Measurements from ENCODE around the gene PDPK1. TPM values are rescaled to one million over a fixed set of nuclear protein-coding genes. Genes with fewer than 3 reads are reported as not detected.
"Not testable (repeated sequence)": the region's sequence is repeated elsewhere in the genome, so short reads cannot be mapped to it uniquely, and the experiment has no call there.

PDPK1 gene
- total and polyA plus RNA-seq, 7 donors = 12.9 to 44.5 (median 32.6) TPM

GRCh38 chr16:2611499-2611862, 73.7 kb downstream of the PDPK1 start:
- peaks cover 6 to 9% of the 10 kb centered on the region in 2 donors for H3K36me3 ChIP-seq (ENCODE audit: insufficient read depth in 1 of 2, low read depth in 1 of 2)
- TF ChIP-seq CTCF (IDR thresholded peaks at IDR 0.05) = no peak
- ATAC-seq = no peak
- H3K9me3 ChIP-seq = no peaks in the 10 kb centered on the region
- H3K4me1 ChIP-seq = peaks cover 4% of the 10 kb centered on the region
- no peak for DNase-seq
- no peak overlapping the region for H3K27ac ChIP-seq
- no peak overlapping the region for H3K4me3 ChIP-seq
- WGBS, 3 donors = 95 to 97% (median 96%) methylated on average over 8 to 10 of the region's 12 CpGs
- intact Hi-C loops (cut with DNase I) = no loop called here
- H3K27me3 ChIP-seq (ENCODE audit: insufficient read depth in 3 of 3, low read length in 2 of 3) = no peaks in the 10 kb centered on the region

GRCh38 chr16:2611877-2612276, 74.1 kb downstream of the PDPK1 start:
- H3K36me3 ChIP-seq (ENCODE audit: insufficient read depth in 1 of 2, low read depth in 1 of 2); H3K27ac ChIP-seq; DNase-seq; H3K27me3 ChIP-seq (ENCODE audit: insufficient read depth in 3 of 3, low read length in 2 of 3); H3K9me3 ChIP-seq; H3K4me3 ChIP-seq; intact Hi-C loops (cut with DNase I); H3K4me1 ChIP-seq: not testable (repeated sequence)
- peak; percentile 19 to 60 (median 34) for ATAC-seq
- WGBS, 3 donors = 95 to 98% methylated on average over 5 of the region's 17 CpGs; no CpG with 5 or more reads in 1 of the 3 donors

- H3K4me1 ChIP-seq; H3K27me3 ChIP-seq (ENCODE audit: insufficient read depth in 3 of 3, low read length in 2 of 3); intact Hi-C loops (cut with DNase I); H3K36me3 ChIP-seq (ENCODE audit: insufficient read depth in 1 of 2, low read depth in 1 of 2); H3K27ac ChIP-seq; ATAC-seq; H3K4me3 ChIP-seq; DNase-seq; H3K9me3 ChIP-seq: not testable (repeated sequence)
- 89 to 95% (median 92%) methylated on average over 6 to 14 of the region's 19 CpGs for WGBS, 3 donors
These were observed 75.4 kb downstream of the PDPK1 start for GRCh38 chr16:2613251-2613650.

- Histone ChIP-seq H3K36me3 (ENCODE audit: insufficient read depth in 1 of 2, low read depth in 1 of 2) (peaks cover 6 to 9% of the 10 kb centered on the region in 2 donors), H3K4me1 (no peaks in the 10 kb centered on the region), H3K27me3 (ENCODE audit: insufficient read depth in 3 of 3, low read length in 2 of 3) (no peaks in the 10 kb centered on the region), H3K27ac (no peak overlapping the region), H3K9me3 (no peaks in the 10 kb centered on the region), H3K4me3 (no peak overlapping the region)
- DNase-seq (no peak), ATAC-seq (no peak)
- WGBS, 3 donors = 88 to 95% (median 89%) methylated on average over 14 to 15 of the region's 15 CpGs
- intact Hi-C loops (cut with DNase I) = no loop called here
- no peak for TF ChIP-seq CTCF (IDR thresholded peaks at IDR 0.05)
These were observed 77.0 kb downstream of the PDPK1 start for GRCh38 chr16:2614761-2615191.

- H3K27me3 ChIP-seq (ENCODE audit: insufficient read depth in 3 of 3, low read length in 2 of 3); H3K27ac ChIP-seq; H3K9me3 ChIP-seq; H3K4me3 ChIP-seq; intact Hi-C loops (cut with DNase I); H3K36me3 ChIP-seq (ENCODE audit: insufficient read depth in 1 of 2, low read depth in 1 of 2); H3K4me1 ChIP-seq; DNase-seq: not testable (repeated sequence)
- no CpG with 5 or more reads among the region's 20 CpGs for WGBS, 3 donors
- peak; percentile 18 to 32 (median 28) for ATAC-seq
These were observed 81.1 kb downstream of the PDPK1 start for GRCh38 chr16:2618964-2619363.

- DNase-seq; intact Hi-C loops (cut with DNase I); H3K4me1 ChIP-seq; H3K27me3 ChIP-seq (ENCODE audit: insufficient read depth in 3 of 3, low read length in 2 of 3); H3K27ac ChIP-seq; H3K36me3 ChIP-seq (ENCODE audit: insufficient read depth in 1 of 2, low read depth in 1 of 2); H3K4me3 ChIP-seq; H3K9me3 ChIP-seq: not testable (repeated sequence)
- WGBS, 3 donors = 67 to 79% (median 69%) methylated on average over 6 of the region's 12 CpGs
- ATAC-seq = peak; percentile 45 to 64 (median 60)
These were observed 81.8 kb downstream of the PDPK1 start for GRCh38 chr16:2619628-2620027.

GRCh38 chr16:2620870-2621269, 83.0 kb downstream of the PDPK1 start:
- H3K36me3 ChIP-seq (ENCODE audit: insufficient read depth in 1 of 2, low read depth in 1 of 2); intact Hi-C loops (cut with DNase I); H3K9me3 ChIP-seq; H3K4me1 ChIP-seq; H3K4me3 ChIP-seq; H3K27me3 ChIP-seq (ENCODE audit: insufficient read depth in 3 of 3, low read length in 2 of 3); H3K27ac ChIP-seq; DNase-seq: not testable (repeated sequence)
- 51% methylated on average over 6 of the region's 15 CpGs; no CpG with 5 or more reads in 2 of the 3 donors for WGBS, 3 donors
- ATAC-seq = peak in 1 of 4 donors; percentile 32

- peak in 2 of 4 donors; percentile 5 to 23 for ATAC-seq
- H3K36me3 ChIP-seq (ENCODE audit: insufficient read depth in 1 of 2, low read depth in 1 of 2); H3K4me3 ChIP-seq; H3K27me3 ChIP-seq (ENCODE audit: insufficient read depth in 3 of 3, low read length in 2 of 3); intact Hi-C loops (cut with DNase I); H3K9me3 ChIP-seq; DNase-seq; H3K27ac ChIP-seq; H3K4me1 ChIP-seq: not testable (repeated sequence)
- 83 to 93% (median 93%) methylated on average over 3 to 5 of the region's 8 CpGs for WGBS, 3 donors
These were observed 83.6 kb downstream of the PDPK1 start for GRCh38 chr16:2621395-2621794.

- H3K27me3 ChIP-seq (ENCODE audit: insufficient read depth in 3 of 3, low read length in 2 of 3); DNase-seq; ATAC-seq; H3K36me3 ChIP-seq (ENCODE audit: insufficient read depth in 1 of 2, low read depth in 1 of 2); intact Hi-C loops (cut with DNase I); H3K9me3 ChIP-seq; H3K27ac ChIP-seq; H3K4me3 ChIP-seq; H3K4me1 ChIP-seq: not testable (repeated sequence)
- no CpG with 5 or more reads among the region's 6 CpGs for WGBS, 3 donors
These were observed 89.3 kb downstream of the PDPK1 start for GRCh38 chr16:2627075-2627474.

- no CpG with 5 or more reads among the region's 11 CpGs for WGBS, 3 donors
- H3K36me3 ChIP-seq (ENCODE audit: insufficient read depth in 1 of 2, low read depth in 1 of 2); H3K27me3 ChIP-seq (ENCODE audit: insufficient read depth in 3 of 3, low read length in 2 of 3); H3K27ac ChIP-seq; intact Hi-C loops (cut with DNase I); H3K9me3 ChIP-seq; H3K4me3 ChIP-seq; H3K4me1 ChIP-seq; DNase-seq: not testable (repeated sequence)
- ATAC-seq = peak; percentile 90 to 92 (median 91)
These were observed 93.4 kb downstream of the PDPK1 start for GRCh38 chr16:2631203-2631602.

Data from psoas muscle (tissue), 8 donors.